NCI-H2029 treated with DMSO at 0.1 percent for 48 hours (cell line): ENCODE measurements around the gene MYLK4.
"Not testable (repeated sequence)": the region's sequence is repeated elsewhere in the genome, so short reads cannot be mapped to it uniquely, and the experiment has no call there.

Experiments used
- DNase-seq: peaks from one replicate; lab custom pipeline; 2025; lab: John Stamatoyannopoulos, UW

The MYLK4 gene

DNA sequence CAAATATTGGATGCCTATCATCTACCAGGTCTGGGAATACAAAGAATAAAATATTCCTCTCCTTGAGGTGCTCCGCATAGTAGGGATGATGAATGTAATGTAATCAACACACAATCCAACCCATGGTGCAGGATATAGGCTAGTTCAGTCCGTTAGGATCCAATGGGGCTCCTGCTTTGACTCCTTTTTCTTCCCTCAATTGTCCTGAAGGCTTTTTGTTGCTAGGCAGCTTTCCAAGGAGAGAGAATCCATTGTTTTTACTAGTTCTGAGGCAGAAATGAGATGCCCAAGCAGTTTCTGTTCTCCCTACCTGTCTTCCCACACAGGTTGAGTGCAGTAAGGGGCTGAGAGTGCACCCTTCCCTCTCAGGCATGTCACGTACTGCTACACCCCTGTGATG, 26.5 kb upstream of the MYLK4 start:
- DNase-seq, result no peak

DNA sequence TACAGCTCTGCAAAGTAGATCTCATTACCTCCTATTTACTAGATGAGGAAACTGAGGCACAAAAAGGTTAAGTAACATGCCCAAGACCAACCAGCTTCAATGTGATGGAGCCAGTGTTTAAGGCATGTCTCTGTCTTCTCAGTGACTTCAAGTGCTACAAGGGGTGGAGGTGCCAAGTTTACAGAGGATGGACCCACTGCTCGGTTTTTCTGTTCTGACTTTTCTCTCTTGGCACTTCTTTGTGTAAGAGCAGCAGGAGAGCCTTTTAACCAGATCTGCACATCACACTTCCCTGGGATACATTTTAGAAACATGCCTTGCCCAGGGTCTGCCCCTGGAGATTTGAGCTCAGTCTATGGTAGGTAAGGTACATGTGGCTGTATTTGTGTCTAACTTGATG, 24.3 kb upstream of the MYLK4 start:
- no peak for DNase-seq

DNA sequence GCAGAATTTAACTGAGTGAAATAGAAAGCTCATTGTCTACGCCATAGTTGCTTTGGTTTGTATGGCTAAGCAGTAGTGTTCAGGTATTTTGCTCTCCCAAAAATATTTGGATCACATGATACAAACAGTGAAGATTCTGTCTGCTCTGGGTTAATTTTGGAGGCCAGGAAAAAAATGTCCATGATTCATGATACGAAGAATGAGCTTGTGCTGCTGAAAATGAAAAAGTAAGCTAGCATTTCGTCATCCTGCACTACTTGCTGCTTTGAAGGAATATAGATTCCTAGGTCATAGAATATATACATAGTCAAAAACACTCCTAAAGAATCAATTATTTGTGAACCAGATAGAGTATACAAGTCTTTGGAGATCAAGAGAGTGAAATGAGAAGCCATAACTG, 22.7 kb upstream of the MYLK4 start:
- no peak for DNase-seq

DNA sequence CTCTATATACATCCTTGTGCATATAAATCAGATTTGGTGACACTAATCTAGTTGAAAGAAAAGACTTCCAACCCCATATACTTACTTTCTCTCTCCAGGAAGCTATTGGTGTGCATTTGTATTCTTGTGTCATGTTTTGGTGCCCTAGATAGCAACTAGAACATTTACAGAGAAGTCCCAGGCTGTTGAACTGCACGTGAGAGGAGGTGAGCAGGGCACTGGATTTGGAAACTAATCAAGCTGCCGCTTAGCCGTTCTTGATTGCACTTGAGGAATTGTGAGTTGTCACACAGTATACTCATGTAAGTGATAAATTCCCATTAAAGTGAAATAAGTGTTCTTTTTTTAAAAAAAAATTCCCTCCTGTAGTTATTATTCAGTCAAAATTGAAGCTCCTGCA, 22.1 kb upstream of the MYLK4 start:
- no peak for DNase-seq

DNA sequence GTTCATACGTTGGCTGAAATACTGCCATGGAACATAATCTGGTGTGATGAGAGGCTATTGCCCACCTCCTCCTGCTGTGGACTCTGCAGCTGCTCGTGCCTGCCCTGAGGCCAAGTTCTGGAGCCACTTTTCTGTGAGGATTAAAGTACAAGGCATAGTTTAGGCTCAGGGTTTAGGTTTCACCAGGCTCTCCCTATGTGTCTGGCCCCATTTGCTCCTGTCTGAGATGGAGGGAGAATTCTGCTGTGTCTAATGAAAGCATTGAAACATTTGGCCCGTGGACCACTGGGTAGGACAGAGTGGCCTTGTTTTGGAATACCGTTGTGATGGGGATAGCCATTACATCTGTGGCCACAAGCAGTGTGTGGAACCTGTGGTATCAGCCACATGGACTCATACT, 20.4 kb upstream of the MYLK4 start:
- no peak for DNase-seq

DNA sequence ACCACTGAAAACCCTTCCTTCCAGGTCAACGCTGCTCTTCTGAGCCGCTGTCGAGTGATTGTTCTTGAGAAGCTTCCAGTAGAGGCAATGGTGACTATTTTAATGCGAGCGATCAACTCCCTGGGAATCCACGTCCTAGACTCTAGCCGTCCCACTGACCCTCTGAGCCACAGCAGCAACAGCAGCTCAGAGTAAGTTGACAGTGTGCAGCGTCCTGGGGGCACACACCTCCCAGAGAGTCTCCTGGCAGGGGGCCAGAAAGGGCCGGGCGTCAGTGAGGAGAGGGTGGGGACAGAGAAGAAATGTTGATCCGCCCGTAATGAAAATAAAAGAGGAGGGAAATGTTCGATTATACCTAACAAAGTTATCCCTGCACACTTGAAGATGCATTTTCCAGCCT, 19.4 kb upstream of the MYLK4 start:
- no peak for DNase-seq

DNA sequence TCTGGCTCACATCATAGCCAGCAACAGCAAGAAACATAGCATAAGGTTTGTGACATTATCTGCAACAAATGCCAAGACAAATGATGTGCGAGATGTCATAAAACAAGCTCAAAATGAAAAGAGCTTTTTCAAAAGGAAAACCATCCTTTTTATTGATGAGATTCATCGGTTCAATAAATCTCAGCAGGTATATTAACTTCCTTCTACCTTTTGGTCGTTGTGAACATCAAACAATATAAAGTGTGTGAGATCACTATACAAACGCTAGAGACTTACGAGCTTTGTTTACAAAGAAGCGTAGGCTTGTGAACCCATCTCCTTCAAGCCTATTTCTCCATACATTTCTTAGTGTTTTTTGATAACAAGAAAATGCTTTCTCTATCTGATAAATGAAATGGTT, 18.0 kb upstream of the MYLK4 start:
- no peak for DNase-seq

DNA sequence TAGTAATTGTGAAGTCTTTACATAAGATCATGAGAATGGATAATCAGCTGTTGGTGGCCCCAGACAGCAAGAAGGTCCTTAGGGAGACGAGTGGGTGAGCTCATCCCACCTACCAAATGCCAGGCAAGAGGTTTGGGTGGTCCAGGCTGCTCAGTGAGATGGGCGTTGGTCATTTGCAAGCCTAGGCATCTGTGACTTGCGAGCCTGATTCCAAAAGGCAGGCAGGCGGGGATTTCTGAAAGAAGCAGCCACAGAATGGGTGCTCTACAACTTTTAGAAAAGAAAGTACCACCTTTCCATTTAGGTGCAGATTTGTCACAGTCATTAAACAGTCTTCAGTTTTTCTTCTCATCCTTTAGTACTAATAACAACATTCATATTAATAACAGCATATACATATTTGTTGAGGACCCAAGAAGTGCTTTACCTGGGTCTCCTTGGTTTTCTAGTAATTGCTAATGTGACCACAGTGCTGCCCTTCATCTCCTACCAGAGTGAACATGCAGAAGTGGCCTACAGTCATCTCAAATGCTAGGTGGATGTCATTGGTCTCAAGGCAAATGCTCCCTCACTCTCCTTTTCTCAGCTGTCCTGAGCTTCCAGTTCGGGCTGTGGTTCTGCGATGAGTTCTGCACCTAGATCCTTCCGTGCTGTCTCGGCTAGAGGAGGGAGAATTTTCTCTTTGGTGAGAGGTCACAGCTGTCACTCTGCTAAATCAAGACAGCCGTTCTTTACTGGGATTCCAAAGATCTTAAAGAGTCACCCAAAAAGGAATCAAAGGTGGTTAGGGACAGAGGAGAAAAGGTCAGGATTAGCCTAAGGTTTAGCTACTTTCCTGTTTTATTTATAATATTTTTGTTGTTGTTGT, 17.2 kb upstream of the MYLK4 start:
- no peak for DNase-seq

DNA sequence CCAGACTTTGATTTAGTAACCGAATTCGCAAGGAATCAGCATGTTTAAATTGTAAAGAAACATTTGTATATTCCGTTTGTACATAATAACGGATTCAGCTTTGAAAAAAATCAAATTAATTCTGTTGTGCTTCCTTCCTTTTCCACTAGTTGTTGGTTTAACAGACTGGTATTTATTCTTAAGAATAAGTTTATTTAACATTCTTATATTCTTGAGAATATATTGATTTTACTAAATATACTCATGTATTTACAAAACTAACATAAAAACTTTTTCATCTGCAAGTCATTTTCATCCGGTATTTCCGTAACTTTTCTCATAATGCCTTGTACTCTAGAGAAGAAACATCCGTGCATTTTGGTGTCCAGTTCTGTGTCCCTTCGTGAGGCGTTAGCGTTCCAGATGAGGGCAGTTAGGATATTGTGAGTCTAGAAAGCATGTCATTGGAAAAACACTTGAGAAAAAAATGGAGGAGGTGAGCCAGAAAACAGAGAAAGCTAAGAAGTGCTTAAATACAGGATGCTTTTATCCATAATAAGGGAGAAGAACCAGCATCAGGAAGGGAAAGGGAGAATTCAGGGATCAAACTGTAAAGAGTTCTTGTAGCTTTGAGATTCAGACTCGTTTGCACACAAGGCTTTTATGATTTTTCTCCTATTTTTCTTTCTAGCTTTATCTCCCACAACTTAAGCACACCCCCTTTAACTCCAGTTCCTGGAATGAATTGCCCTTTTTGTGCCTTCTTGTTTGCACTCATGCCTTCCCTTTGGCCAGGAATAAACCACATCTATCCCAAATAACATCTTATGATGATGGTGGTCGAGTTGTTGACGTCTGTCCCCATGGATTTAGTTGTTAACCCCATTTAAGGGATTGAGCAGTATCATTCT, 16.3 kb upstream of the MYLK4 start:
- peak; percentile 37 for DNase-seq

DNA sequence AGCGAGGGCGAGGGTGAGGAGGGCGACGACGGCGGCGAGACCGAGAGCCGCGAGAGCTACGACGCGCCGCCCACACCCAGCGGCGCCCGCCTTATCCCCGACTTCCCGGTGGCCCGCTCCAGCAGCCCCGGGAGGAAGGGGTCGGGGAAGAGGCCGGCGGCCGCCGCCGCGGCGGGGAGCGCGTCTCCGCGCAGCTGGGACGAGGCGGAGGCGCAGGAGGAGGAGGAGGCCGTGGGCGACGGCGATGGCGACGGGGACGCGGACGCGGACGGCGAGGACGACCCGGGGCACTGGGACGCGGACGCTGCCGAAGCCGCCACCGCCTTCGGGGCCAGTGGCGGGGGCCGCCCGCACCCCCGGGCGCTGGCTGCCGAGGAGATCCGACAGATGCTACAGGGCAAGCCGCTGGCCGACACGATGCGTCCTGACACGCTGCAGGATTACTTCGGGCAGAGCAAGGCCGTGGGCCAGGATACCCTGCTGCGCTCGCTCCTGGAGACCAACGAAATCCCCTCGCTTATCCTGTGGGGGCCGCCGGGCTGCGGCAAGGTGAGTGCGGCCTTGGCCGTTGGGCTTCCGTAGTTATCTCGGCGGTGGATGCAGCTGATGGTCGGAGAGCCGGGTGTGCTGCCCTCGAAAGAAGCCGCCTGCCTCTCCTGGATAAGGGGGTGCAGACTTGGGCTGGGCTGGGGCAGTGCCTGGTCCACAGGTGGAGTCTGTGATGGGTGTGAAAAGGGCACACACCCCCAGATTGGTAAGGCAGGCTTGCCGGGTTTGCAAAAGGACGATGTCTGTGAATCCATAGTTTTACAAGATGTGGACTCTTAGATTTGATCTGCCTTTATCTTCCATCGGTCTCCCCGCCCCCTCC, 15.4 kb upstream of the MYLK4 start:
- no peak for DNase-seq

DNA sequence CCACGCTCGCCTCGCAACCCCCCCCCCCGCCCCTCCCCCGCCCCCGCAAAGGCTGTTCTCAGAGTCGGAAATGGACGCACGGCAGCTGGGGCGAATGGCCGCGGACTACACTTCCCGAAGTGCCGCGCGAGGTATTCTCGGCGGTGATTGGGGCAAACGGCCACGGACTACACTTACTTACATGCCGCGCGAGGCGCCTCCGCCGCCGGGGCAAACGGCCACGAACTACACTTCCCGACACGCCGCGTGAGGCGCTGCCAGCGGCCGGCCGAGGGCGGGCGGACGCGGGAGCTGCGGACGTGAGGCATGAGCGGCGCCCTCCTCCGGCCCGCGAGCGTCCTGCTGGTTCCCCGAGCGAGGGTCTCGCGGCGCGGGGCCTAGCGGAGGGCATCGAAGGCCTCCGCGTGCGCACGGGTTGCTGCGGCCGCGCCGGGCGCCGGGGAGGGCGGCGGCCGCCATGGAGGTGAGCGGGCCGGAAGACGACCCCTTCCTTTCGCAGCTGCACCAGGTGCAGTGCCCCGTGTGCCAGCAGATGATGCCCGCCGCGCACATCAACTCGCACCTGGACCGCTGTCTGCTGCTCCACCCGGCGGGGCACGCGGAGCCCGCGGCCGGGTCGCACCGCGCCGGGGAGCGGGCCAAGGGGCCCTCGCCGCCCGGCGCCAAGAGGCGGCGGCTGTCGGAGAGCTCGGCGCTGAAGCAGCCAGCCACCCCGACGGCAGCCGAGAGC, 14.6 kb upstream of the MYLK4 start, which contains the start of gene WRNIP1:
Gene WRNIP1, plus strand, starts transcription at position 228 of the 730 bp plus-strand sequence. Its CDS starts 230 bp downstream, at position 458.
- peak; percentile 98 for DNase-seq

DNA sequence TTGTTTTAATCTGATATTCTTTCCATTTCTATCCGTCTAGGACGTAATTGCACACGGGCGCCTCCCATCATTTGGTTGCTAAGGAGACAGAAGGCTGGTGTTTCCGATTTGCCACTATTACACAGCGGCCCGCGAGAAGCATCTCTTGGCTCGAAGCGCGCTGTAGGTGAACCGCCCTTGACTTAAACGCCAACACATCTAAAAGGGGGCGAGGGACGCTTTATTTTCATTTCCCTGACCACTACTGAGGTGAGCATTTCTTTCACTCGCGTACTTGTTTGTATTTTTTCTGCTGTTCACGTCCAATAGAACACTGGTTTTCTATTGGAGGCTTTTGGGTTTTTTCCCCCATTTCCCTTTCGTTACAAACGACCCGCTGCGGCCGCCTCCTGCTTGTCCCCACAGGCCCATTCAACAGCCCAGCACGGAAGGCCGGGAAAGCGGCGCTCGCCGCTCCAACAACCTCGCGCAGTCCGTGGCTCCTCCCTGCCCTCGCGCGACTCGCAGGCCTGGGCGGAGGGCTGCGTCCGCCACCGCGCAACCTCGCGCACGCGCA, 14.0 kb upstream of the MYLK4 start:
- peak; percentile 90 for DNase-seq

DNA sequence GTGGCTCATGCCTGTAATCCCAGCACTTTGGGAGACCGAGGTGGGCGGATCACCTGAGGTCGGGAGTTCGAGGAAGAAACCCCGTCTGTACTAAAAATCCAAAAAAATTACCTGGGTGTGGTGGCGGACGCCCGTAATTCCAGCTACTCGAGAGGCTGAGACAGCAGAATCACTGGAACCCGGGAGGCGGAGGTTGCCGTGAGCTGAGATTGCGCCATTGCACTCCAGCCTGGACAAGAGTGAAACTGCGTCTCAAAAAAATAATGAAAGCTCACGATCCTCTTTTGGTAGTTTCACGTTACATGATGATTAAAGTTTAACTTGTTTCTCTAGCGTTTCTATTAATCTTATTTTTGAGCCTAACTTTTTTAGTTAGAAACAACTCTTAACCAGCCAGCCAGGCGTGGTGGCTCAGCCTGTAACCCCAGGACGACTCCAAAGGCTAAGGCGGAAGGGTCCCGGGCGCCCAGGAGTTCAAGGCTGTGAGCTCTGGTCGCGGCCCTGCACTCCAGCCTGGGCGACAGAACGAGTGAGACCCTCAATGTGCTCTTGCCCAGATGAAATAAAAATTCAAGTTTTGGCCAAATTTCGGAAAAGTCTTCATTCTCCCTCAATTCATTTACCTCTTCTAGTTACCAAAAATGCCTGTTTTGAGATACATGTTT, 13.3 kb upstream of the MYLK4 start:
- no peak for DNase-seq

DNA sequence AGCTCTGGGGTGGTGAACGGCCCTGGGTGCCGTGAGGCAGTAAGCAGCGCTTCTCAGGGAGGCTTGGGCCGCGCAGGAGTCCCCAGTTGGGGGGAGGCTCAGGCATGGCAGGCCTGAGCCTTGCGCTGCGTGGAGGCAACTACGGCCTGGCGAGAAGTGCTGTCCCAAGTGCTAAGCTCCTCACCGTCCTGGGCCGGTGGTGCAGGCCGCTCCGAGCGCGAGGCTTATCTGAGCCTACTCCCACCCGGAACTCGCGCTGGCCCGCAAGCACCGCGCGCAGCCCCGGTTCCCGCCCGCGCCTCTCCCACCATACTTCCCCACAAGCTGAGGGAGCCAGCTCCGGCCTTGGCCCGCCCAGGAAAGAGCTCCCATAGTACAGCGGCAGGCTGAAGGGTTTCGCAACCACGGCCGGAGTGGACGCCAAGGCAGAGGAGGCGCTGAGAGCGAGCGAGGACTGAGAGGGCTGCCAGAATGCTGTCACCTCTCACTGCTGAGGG, 12.7 kb upstream of the MYLK4 start:
- DNase-seq, result no peak

DNA sequence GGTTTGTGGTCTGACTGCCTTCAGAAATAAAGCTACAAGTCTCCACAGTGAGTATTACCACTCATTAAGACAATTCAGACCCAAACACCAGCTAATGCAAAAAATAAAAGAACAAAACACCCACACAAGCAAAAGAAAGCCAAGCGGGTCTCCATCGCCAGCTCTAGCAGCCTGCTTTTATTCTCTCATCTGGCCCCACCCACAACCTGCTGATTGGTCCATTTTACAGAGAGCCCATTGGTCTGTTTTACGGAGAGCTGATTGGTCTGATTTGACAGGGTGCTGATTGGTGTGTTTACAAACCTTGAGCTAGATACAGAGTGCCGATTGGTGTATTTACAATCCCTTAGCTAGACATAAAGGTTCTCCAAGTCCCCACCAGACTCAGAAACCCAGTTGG, 12.1 kb upstream of the MYLK4 start:
- DNase-seq, result not testable (repeated sequence)

DNA sequence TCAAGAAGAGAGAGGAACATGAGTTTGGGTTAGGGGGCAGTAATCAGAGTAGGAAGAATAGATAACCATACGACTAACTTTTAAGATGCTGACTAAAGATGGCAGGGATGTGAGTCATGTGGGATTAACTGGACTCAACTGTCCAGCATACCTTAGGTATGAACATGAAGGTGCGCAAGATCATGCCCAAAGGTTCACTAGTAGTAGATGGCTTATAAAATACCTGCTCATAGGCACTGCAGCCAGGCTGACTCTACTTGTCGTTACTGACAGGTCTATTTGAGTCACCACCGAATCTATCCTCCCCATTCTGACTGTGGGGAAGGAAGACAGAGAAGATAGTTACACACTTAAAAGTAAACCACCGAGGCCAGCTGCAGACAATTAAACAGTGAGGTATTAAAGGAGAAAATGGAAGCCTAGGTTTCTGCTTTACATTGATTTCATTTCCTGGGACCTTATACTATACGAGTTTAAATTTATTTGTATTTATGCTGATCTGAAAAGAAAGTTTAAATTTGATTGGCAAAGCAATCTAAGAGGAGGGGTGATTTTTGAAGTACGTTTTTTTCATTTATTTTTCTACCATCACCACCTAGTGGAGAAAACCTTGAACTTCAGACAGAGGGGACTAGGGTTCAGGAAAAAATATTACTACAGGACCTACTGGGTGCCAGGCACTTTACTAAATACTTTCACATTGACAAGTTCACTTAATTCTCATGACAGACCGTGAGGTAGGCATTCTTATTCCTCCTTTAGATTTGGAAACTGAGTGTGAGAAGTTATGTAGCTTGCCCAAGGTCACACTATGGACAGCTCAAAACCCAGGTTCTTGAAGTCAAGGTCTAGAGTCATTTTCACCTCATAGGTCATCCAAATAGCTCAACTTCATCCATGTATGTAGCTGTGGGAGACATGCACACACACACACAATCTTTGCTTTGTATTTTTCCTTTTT, 10.4 kb upstream of the MYLK4 start:
- DNase-seq, result no peak

DNA sequence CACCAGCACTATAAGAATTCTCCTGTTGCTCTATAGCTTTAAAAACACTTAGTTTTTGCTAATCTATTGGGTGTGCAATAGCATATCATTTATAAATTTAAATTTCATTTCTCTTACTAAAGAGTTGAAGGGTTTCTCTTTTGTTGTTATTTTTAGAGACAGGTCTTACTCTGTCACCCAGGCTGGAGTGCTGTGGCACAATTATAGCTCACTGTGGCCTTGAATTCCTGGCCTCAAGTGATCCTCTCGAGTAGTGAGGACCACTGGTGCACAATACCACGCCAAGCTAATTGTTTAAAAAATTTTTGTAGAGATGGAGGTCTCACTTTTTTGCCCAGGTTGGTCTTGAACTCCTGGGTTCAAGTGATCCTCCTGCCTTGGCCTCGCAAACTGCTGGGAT, 8.3 kb upstream of the MYLK4 start:
- no peak for DNase-seq

DNA sequence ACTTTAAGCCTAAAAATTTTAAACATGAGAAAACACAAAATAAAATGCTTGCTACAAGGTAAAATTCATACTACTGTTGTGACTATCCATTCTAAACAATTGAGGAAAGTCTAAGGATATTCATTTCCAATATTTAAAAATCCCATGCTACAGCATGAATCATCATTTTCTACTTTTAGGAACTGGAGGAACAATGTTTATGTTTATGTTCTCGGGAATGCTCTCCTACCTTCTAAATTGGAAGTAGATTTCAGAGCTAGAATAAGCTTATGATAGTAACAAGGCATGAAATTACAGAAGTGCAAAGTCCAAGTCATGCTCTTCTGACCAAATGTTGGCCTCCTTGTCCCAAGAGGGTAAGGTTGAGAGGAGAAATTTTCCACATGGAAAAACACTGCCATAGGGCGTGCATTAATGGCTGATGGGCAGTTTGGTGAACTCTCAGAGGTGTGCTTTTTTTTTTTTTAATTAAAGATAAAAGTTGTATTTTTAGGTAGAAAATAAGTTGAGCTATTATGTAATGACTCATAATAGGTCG, 6.0 kb upstream of the MYLK4 start:
- DNase-seq, result no peak

DNA sequence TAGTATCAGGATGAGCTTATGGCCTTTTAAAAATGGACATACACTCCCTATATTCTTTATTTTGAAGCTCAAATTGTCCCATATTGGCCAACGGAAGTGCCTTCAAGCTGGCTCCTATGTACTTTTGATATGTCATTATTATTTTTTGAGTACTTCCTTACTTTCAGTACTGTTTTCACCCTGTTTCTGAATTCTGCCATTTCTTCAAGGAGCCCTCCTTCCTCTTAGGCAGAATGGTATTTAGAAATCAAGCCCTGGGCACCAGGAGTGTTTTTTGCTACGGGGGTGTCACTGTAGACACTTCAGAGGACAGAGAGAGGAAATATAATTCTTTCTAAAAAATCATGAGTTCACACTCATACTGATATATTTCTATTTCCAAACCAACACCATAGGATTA, 5.5 kb upstream of the MYLK4 start:
- DNase-seq, result no peak
